Stomach (tissue), 9 donors: ENCODE data around the gene CWC15. TPM values are rescaled to one million over a fixed set of nuclear protein-coding genes. Genes with fewer than 3 reads are reported as not detected.

Source experiments
- DNase-seq, 2 donors: peaks; one replicate each; pipeline versions ENCODE4 v3.0.0 to v3.0.0-alpha.2; 2013 to 2019
- H3K27ac ChIP-seq, 5 donors: fragments of 200-600 bp in 4 of 5; sonication (generic) in 4 of 5; one replicate each; pipeline ENCODE4 v1.5.1; 2013 to 2019; ENCODE audit warnings: mild to moderate bottlenecking in 1 of 5, moderate library complexity in 1 of 5
- H3K27me3 ChIP-seq, 3 donors: fragments of 200-600 bp; sonication (generic); one replicate each; pipeline ENCODE4 v1.5.1; 2017 to 2019; ENCODE audit warnings: mixed run types in 1 of 3
- H3K36me3 ChIP-seq, 4 donors: fragments of 200-600 bp; sonication (generic); 1 replicate in 3 of 4; 2 replicates in 1 of 4; pipeline ENCODE4 v1.5.1; 2016 to 2019
- H3K4me1 ChIP-seq, 4 donors: fragments of 200-600 bp; sonication (generic); one replicate each; pipeline ENCODE4 v1.5.1; 2016 to 2019
- H3K4me3 ChIP-seq, 4 donors: fragments of 200-600 bp; sonication (generic) in 3 of 4; one replicate each; pipeline ENCODE4 v1.5.1; 2016 to 2019; ENCODE audit warnings: mild to moderate bottlenecking in 1 of 4
- H3K9me3 ChIP-seq, 4 donors: fragments of 200-600 bp; sonication (generic); one replicate each; pipeline ENCODE4 v1.5.1; 2016 to 2019
- EP300 ChIP-seq: sonication (generic); formaldehyde crosslinking; IDR thresholded peaks from one replicate; pipeline ENCODE4 v1.6.1; 2017; ENCODE audit warnings: antibody characterized with exemption
- POLR2A ChIP-seq, 4 donors: fragments of 450-650 bp; IDR thresholded peaks; one replicate each; pipeline ENCODE4 v1.6.1; 2016; ENCODE audit warnings: antibody characterized with exemption in 4 of 4, control low read depth in 2 of 4, mild to moderate bottlenecking in 1 of 4, moderate library complexity in 1 of 4
- POLR2AphosphoS5 ChIP-seq, 3 donors: sonication (generic); formaldehyde crosslinking; IDR thresholded peaks; one replicate each; pipeline ENCODE4 v1.6.1; 2016; ENCODE audit warnings: antibody characterized with exemption in 3 of 3
- WGBS, 5 donors: extraction: QIAGEN DNeasy Blood & Tissue Kit in 3 of 5; methylation state at CpG; one replicate each; pipeline versions ENCODE4 v1.1.5 to v1.1.7; 2013 to 2018; 5-methylcytosine and 5-hydroxymethylcytosine counted together
- intact Hi-C: fragments of 100-400 bp; cut with DNase I; formaldehyde crosslinking; loops from one replicate; pipeline ENCODE4 v1.15.1; 2023; ENCODE audit warnings: low total_unique reads
- polyA plus RNA-seq, 3 donors: library from polyadenylated mRNA; stranded (reverse); fragments of 200-250 nt; gene quantifications; one replicate each; pipeline ENCODE4 v1.2.3, GENCODE V29; 2013
- total RNA-seq, 5 donors: library from RNA; depleted of rRNA; stranded (reverse); fragments of >200 nt; gene quantifications; one replicate each; pipeline versions ENCODE4 v1.1.0 to v1.2.3, GENCODE V29; 2014 to 2016
- TF ChIP-seq, protein P1 (sequence below), 7 experiments: fragments of 450-650 bp in 4 of 7; fragments of 200-600 bp in 3 of 7; sonication (generic) in 3 of 7; IDR thresholded peaks; one replicate each; pipeline ENCODE4 v1.5.1; 2016 to 2019; ENCODE audit warnings: antibody characterized with exemption in 7 of 7, control low read depth in 2 of 7, mild to moderate bottlenecking in 1 of 7
- donor health status: healthy with polysubstance abuse.
- donor health status: Bipolar disorder and iron deficiency.
- donor health status: healthy.

Gene CWC15
- total and polyA plus RNA-seq, 8 donors: 8.2 to 88.9 (median 45.4) TPM

DNA sequence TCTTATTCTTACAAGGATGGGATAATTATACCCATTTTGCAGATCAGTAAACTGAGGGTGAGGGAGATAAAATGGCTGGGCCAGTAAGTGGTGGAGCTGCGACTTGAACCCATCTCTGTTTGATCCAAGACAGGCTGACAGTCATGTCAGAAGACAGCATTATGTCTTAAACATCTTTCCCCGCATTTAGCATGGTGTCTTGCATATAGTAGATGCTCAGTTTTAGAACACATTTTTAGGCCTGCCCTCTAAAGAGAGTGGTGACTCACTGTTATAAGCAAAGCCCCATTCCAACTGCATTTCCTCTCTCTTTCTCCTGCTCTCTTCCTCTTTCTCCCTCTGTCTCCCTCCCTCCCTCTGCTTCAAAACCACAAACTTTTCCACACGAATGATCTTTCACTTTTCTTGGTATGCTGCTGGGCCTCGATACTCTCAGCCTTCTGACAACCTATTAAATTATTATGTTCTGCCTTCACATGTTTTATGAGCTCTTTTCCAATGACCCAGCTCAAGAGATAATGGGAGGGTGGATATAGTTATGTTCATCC is 25.2 kb downstream of the CWC15 start:
- intact Hi-C loops: no loop called here
- no peaks in the 10 kb centered on the region for H3K4me1 ChIP-seq
- no peaks in the 10 kb centered on the region for H3K36me3 ChIP-seq
- no peaks in the 10 kb centered on the region for H3K27me3 ChIP-seq
- no peak overlapping the region for H3K27ac ChIP-seq
- peaks cover 0 to 6% (median 0%) of the 10 kb centered on the region in 4 donors for H3K9me3 ChIP-seq
- no peak for DNase-seq
- WGBS, 5 donors: 64 to 77% (median 75%) methylated on average over 4 of the region's 4 CpGs
- no peak overlapping the region for H3K4me3 ChIP-seq
- TF ChIP-seq POLR2A (IDR thresholded peaks at IDR 0.05) (no peak), EP300 (no peak), POLR2AphosphoS5 (IDR thresholded peaks at IDR 0.05) (no peak)
- TF ChIP-seq, protein P1, sequence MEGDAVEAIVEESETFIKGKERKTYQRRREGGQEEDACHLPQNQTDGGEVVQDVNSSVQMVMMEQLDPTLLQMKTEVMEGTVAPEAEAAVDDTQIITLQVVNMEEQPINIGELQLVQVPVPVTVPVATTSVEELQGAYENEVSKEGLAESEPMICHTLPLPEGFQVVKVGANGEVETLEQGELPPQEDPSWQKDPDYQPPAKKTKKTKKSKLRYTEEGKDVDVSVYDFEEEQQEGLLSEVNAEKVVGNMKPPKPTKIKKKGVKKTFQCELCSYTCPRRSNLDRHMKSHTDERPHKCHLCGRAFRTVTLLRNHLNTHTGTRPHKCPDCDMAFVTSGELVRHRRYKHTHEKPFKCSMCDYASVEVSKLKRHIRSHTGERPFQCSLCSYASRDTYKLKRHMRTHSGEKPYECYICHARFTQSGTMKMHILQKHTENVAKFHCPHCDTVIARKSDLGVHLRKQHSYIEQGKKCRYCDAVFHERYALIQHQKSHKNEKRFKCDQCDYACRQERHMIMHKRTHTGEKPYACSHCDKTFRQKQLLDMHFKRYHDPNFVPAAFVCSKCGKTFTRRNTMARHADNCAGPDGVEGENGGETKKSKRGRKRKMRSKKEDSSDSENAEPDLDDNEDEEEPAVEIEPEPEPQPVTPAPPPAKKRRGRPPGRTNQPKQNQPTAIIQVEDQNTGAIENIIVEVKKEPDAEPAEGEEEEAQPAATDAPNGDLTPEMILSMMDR (IDR thresholded peaks at IDR 0.05): no peak

DNA sequence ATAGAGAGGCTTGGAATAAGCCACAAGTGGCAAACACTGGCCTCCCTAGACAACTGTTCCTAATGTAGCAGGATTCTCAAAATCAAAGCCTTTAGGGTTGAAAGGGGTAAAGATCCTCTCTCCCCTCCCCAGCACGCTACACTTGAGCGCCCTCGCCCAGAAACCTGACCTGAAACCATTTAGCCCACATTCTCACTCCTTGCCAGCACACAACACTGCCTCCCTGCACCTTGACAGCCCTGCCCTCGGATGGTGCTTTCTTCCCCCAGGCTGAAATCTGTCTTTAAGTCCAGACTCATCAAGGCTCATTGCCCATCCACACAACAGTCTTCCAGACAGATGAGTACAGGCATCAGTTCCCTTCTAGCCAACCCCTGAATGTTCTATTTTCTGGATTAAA is 26.5 kb downstream of the CWC15 start:
- 67 to 77% (median 74%) methylated on average over 4 of the region's 4 CpGs for WGBS, 5 donors
- H3K4me3 ChIP-seq: no peak overlapping the region

DNA sequence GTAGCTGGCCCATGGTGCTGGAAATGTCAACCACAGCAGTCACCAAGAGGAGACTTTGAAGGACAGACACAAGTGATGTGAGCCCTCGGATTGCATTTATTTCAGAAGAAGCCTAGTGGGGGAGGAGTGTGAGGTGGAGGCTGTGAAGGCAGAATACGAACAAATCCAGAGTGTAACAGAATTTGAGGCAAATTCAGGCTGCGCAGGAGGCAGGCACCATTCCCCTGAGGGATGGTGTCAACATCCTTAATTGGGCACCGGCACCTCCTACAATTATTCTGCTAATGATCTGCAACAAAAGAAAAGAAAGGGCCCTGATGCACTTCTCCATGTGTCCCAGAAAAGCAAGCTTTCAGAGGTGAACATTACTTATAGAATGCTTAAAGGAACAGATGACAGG is 32.2 kb downstream of the CWC15 start:
- DNase-seq: no peak
- intact Hi-C loops: no loop called here
- no peak overlapping the region for H3K4me3 ChIP-seq
- H3K27ac ChIP-seq: no peak overlapping the region
- no peak for TF ChIP-seq EP300
- no peak for TF ChIP-seq POLR2AphosphoS5 (IDR thresholded peaks at IDR 0.05)
- TF ChIP-seq, protein P1 (IDR thresholded peaks at IDR 0.05): no peak
- no peak for TF ChIP-seq POLR2A (IDR thresholded peaks at IDR 0.05)
- H3K27me3 ChIP-seq: no peaks in the 10 kb centered on the region
- no peaks in the 10 kb centered on the region for H3K9me3 ChIP-seq
- WGBS, 5 donors: 76 to 89% (median 78%) methylated on average over 4 of the region's 4 CpGs
- H3K4me1 ChIP-seq: peaks cover 0 to 7% (median 0%) of the 10 kb centered on the region in 4 donors
- H3K36me3 ChIP-seq: no peaks in the 10 kb centered on the region

More for the DNA sequence above, 26.5 kb downstream of the CWC15 start:
- Histone ChIP-seq H3K9me3 (peaks cover 0 to 6% (median 0%) of the 10 kb centered on the region in 4 donors), H3K27ac (no peak overlapping the region), H3K4me1 (no peaks in the 10 kb centered on the region), H3K36me3 (no peaks in the 10 kb centered on the region), H3K27me3 (no peaks in the 10 kb centered on the region)
- intact Hi-C loops: no loop called here
- TF ChIP-seq POLR2A (IDR thresholded peaks at IDR 0.05): no peak
- no peak for TF ChIP-seq EP300
- TF ChIP-seq, protein P1 (IDR thresholded peaks at IDR 0.05): no peak
- TF ChIP-seq POLR2AphosphoS5 (IDR thresholded peaks at IDR 0.05): no peak
- DNase-seq: no peak

DNA sequence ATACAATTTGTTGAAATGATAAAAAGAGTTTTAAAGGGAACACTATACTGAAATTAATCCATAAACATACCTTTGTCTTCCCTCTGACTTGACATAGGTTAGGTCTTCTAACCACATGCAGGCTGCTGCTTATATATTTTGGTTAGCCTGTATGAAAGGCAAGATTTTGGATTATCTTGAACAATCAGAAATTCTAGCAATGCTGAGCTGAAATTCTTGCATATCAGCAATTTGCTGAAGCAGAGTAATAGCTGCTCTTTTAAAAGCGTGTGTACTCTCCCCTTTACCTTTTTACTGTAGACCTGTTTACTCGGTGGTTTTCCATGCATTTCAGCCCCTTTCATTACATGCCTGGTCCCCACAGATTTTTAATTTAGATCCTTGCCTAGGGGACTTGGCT is 34.0 kb downstream of the CWC15 start:
- no peaks in the 10 kb centered on the region for H3K36me3 ChIP-seq
- H3K4me3 ChIP-seq: no peak overlapping the region
- WGBS, 5 donors: 86 to 93% (median 92%) methylated on average over 2 of the region's 2 CpGs
- peaks cover 0 to 7% (median 0%) of the 10 kb centered on the region in 4 donors for H3K4me1 ChIP-seq
- intact Hi-C loops: no loop called here
- H3K27ac ChIP-seq: peak overlapping the region in 1 of 5 donors; percentile 37
- no peaks in the 10 kb centered on the region for H3K27me3 ChIP-seq
- H3K9me3 ChIP-seq: no peaks in the 10 kb centered on the region
- DNase-seq: no peak
- TF ChIP-seq POLR2AphosphoS5 (IDR thresholded peaks at IDR 0.05) (no peak), EP300 (no peak)
